ENCODE results near the gene CNKSR1.

- TF ChIP-seq CTCF (IDR thresholded peaks at IDR 0.05) = no peak
- TF ChIP-seq CBFB (CRISPR knock-in tag; IDR thresholded peaks at IDR 0.05; ENCODE audit: low read depth) = no peak
- no peak for TF ChIP-seq ZBTB21 (CRISPR knock-in tag; IDR thresholded peaks at IDR 0.05; ENCODE audit: borderline replicate concordance)
- TF ChIP-seq ATF3 (CRISPR knock-in tag; conservative IDR thresholded peaks at IDR 0.05) = no peak
Observed at GRCh38 chr1:26145960-26146294, 31.4 kb upstream of the CNKSR1 start.
